22Rv1 (cell line): ENCODE data around the gene RABL2B.

Source experiments
- CTCF ChIP-seq: fragments of 450-650 bp; IDR thresholded peaks from 2 replicates; pipeline ENCODE4 v1.5.1; 2017; ENCODE audit warnings: mild to moderate bottlenecking
- ZFX ChIP-seq: fragments of 450-650 bp; IDR thresholded peaks from 2 replicates; pipeline ENCODE4 v1.6.1; 2017; ENCODE audit warnings: antibody characterized with exemption, borderline replicate concordance

GRCh38 chr22:50726643-50727340 is 56.6 kb downstream of the RABL2B start:
- TF ChIP-seq CTCF, result no peak
- no peak for TF ChIP-seq ZFX
